OCI-LY3 (cell line): ENCODE data around the gene TBC1D1.

ENCODE experiments used
- H2AFZ ChIP-seq: fragments of 200-600, 300-600 bp; shearing (Covaris generic); 2 replicates; pipeline ENCODE4 v1.6.0; 2014; ENCODE audit warnings: antibody characterized with exemption, low read depth, low read length
- H3K27ac ChIP-seq: fragments of 200-600, 300-600 bp; sonication (generic); 2 replicates; pipeline ENCODE4 v1.5.1; 2014; ENCODE audit warnings: mild to moderate bottlenecking, low read length, moderate library complexity, mixed read lengths
- H3K27me3 ChIP-seq: fragments of 200-600, 300-600 bp; sonication (generic); 2 replicates; pipeline ENCODE4 v1.6.1; 2014; ENCODE audit warnings: low read depth, low read length, mixed read lengths
- H3K36me3 ChIP-seq: fragments of 200-600, 300-600 bp; sonication (generic); replicated peaks from 2 replicates; pipeline ENCODE3; 2014; ENCODE audit warnings: low read depth, low read length, mixed read lengths
- H3K4me1 ChIP-seq: fragments of 300-600, 200-600 bp; sonication (generic); 2 replicates; pipeline ENCODE4 v1.6.1; 2014; ENCODE audit warnings: low read length, mixed read lengths
- H3K4me2 ChIP-seq: fragments of 200-600, 300-600 bp; sonication (generic); 2 replicates; pipeline ENCODE4 v1.6.1; 2014; ENCODE audit warnings: low read length, mixed read lengths
- H3K4me3 ChIP-seq: fragments of 300-600, 200-600 bp; sonication (generic); 2 replicates; pipeline ENCODE4 v1.5.1; 2014; ENCODE audit warnings: antibody characterized with exemption, mild to moderate bottlenecking, low read length, moderate library complexity
- H3K79me2 ChIP-seq: fragments of 300-600, 200-600 bp; shearing (Covaris generic); 2 replicates; pipeline ENCODE4 v1.6.1; 2014; ENCODE audit warnings: mild to moderate bottlenecking, low read length, mixed read lengths
- H3K9ac ChIP-seq: fragments of 300-600, 200-600 bp; shearing (Covaris generic); 2 replicates; pipeline ENCODE4 v1.6.0; 2014; ENCODE audit warnings: mild to moderate bottlenecking, low read length, moderate library complexity
- H3K9me3 ChIP-seq: fragments of 200-600, 300-600 bp; shearing (Covaris generic); 2 replicates; pipeline ENCODE4 v1.6.1; 2014; ENCODE audit warnings: low read length, mixed read lengths; ENCODE audit not compliant: insufficient read depth
- H4K20me1 ChIP-seq: fragments of 200-600, 300-600 bp; sonication (generic); 2 replicates; pipeline ENCODE4 v1.6.1; 2016; ENCODE audit warnings: low read length, mixed read lengths; ENCODE audit not compliant: insufficient read depth
- EZH2phosphoT487 ChIP-seq: fragments of 200-600 bp; shearing (Covaris generic); IDR thresholded peaks from 2 replicates; pipeline ENCODE4 v1.6.1; 2018; ENCODE audit warnings: antibody characterized with exemption, mixed run types, low read depth
- TF ChIP-seq, protein P1 (sequence below): fragments of 200-600, 300-600 bp; sonication (generic); IDR thresholded peaks from 2 replicates; pipeline ENCODE4 v1.5.1; 2014; ENCODE audit warnings: antibody characterized with exemption, low read length, low read depth

Gene TBC1D1

DNA sequence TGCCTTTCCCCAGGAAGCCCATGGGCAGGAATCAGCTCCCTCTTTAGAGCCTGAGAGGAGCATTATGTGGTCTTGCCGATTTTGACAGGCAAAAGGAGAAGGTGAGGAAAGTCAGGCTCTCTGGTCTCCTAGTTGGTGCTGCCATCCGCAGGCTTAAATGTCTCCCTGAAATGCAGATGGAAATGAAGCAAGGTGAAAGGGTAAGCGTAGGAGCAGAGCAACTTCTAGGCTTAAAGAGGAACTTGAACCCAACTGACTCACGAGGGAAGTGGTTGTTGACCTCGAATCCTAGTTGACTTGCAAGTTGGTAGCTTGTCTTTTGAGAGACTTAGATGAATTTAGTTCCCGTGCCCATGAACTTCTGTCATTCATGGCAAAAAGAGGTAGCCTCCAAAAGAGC lies 275.2 kb downstream of the TBC1D1 start:
- no peak overlapping the region for H3K4me3 ChIP-seq
- H3K4me1 ChIP-seq, result peaks cover 4% of the 10 kb centered on the region
- H3K27me3 ChIP-seq, result peaks cover 31% of the 10 kb centered on the region; the same call in 1 of the 2 replicates
- no peak overlapping the region for H2AFZ ChIP-seq
- no peak for TF ChIP-seq EZH2phosphoT487
- TF ChIP-seq, protein P1, sequence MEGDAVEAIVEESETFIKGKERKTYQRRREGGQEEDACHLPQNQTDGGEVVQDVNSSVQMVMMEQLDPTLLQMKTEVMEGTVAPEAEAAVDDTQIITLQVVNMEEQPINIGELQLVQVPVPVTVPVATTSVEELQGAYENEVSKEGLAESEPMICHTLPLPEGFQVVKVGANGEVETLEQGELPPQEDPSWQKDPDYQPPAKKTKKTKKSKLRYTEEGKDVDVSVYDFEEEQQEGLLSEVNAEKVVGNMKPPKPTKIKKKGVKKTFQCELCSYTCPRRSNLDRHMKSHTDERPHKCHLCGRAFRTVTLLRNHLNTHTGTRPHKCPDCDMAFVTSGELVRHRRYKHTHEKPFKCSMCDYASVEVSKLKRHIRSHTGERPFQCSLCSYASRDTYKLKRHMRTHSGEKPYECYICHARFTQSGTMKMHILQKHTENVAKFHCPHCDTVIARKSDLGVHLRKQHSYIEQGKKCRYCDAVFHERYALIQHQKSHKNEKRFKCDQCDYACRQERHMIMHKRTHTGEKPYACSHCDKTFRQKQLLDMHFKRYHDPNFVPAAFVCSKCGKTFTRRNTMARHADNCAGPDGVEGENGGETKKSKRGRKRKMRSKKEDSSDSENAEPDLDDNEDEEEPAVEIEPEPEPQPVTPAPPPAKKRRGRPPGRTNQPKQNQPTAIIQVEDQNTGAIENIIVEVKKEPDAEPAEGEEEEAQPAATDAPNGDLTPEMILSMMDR, result 0 out of 2 replicates have a peak, but pooled peaks have one; percentile 23
- no peak overlapping the region for H3K27ac ChIP-seq
- no peaks in the 10 kb centered on the region for H4K20me1 ChIP-seq
- H3K9me3 ChIP-seq, result no peaks in the 10 kb centered on the region
- H3K79me2 ChIP-seq, result no peaks in the 10 kb centered on the region
- no peak overlapping the region for H3K4me2 ChIP-seq
- H3K9ac ChIP-seq, result no peak overlapping the region
- no peaks in the 10 kb centered on the region for H3K36me3 ChIP-seq

DNA sequence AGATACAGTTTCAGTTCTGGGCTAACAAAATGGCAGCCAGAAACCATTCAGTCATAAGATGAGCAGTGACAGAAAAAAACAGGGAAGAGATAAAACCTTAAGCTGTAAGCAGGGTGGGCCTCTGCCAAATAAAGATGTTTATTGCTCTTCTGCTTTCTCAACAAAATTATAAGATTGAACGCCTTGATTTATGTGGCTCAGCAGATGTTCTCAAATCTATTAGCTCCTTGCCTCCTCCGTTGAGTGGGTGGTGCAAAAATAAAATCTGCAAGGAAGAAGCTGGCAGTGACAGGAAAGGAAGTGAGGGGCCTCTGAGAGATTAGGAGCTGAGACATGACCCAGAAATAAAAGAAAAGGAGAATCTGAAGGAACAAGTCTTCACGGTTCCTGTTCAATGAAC lies 275.9 kb downstream of the TBC1D1 start:
- Histone ChIP-seq H4K20me1 (no peaks in the 10 kb centered on the region), H3K4me2 (no peak overlapping the region), H3K36me3 (no peaks in the 10 kb centered on the region), H3K27me3 (peaks cover 32% of the 10 kb centered on the region; the same call in 1 of the 2 replicates), H3K79me2 (no peaks in the 10 kb centered on the region), H3K4me1 (no peaks in the 10 kb centered on the region), H3K9me3 (no peaks in the 10 kb centered on the region), H3K27ac (no peak overlapping the region), H3K4me3 (no peak overlapping the region), H3K9ac (no peak overlapping the region), H2AFZ (no peak overlapping the region)
- no peak for TF ChIP-seq EZH2phosphoT487
- TF ChIP-seq, protein P1, result no peak

DNA sequence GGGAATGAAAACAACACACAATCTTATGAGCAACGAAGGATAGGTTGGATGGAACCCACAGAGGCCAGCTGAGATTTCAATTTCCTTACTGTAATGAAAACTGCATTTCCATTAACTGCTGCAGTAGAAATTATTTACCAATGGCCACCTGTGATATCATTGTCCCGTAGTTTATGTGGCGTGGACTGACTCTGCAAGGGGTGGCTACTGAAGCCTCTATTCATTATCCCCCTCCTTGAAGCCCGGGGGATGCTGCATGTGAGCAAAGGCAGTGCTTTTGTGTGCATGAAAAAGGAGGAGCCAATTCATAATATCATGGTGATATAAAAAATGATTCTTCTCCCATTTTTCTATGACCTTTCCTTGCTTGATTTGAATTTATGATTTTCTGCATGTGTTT lies 277.1 kb downstream of the TBC1D1 start:
- no peak for TF ChIP-seq EZH2phosphoT487
- TF ChIP-seq, protein P1, result no peak
- H3K27ac ChIP-seq, result no peak overlapping the region

DNA sequence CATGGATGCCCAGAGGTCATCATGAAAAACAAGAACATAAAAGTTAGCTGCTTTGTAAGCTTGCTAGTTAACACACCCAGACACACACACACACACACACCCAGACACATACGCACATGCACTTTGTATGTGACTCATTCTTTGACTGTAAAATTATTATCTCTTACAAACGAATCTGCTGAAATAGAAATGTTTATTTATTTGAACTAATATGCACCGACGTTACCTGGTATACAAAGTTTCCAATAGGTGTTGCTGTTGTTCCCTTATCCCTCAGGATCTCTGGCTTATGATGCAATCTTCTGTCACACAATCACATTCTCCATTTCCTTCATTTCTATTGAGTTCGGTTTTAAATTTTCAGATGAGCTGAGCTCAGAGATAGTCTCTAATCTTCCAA lies 278.6 kb downstream of the TBC1D1 start:
- Histone ChIP-seq H2AFZ (no peak overlapping the region), H3K9me3 (no peaks in the 10 kb centered on the region), H3K79me2 (no peaks in the 10 kb centered on the region), H3K9ac (no peak overlapping the region), H4K20me1 (no peaks in the 10 kb centered on the region), H3K4me3 (no peak overlapping the region), H3K4me1 (no peaks in the 10 kb centered on the region), H3K27me3 (peaks cover 55% of the 10 kb centered on the region), H3K4me2 (no peak overlapping the region), H3K36me3 (no peaks in the 10 kb centered on the region), H3K27ac (no peak overlapping the region)
- TF ChIP-seq EZH2phosphoT487, result no peak
- TF ChIP-seq, protein P1, result no peak

More for the DNA sequence above, 277.1 kb downstream of the TBC1D1 start:
- Histone ChIP-seq H3K4me3 (no peak overlapping the region), H3K4me1 (no peaks in the 10 kb centered on the region), H3K4me2 (no peak overlapping the region), H2AFZ (no peak overlapping the region), H3K9me3 (no peaks in the 10 kb centered on the region), H3K36me3 (no peaks in the 10 kb centered on the region), H4K20me1 (no peaks in the 10 kb centered on the region), H3K9ac (no peak overlapping the region), H3K79me2 (no peaks in the 10 kb centered on the region), H3K27me3 (peaks cover 40% of the 10 kb centered on the region; the same call in 1 of the 2 replicates)
